NCI-H345 (cell line): ENCODE results near the gene SF3B3.
A peak's percentile ranks its signal among the peaks of the same experiment; 100 is the strongest.

Experiments
- DNase-seq: peaks from one replicate; lab custom pipeline; 2025; lab: John Stamatoyannopoulos, UW

SF3B3 gene

GRCh38 chr16:70523743-70524398 lies at the start of gene SF3B3:
Gene SF3B3, plus strand, starts transcription at chr16:70523816. Its CDS starts 2,841 bp downstream, at chr16:70526657.
- DNase-seq = peak; percentile 71

GRCh38 chr16:70474320-70475053 lies 49.1 kb upstream of the SF3B3 start:
- DNase-seq = no peak

GRCh38 chr16:70475054-70475871 lies 48.4 kb upstream of the SF3B3 start:
- no peak for DNase-seq

- no peak for DNase-seq
Observed at GRCh38 chr16:70476272-70477020, 47.2 kb upstream of the SF3B3 start.

- no peak for DNase-seq
Observed at GRCh38 chr16:70478169-70478568, 45.4 kb upstream of the SF3B3 start.

GRCh38 chr16:70478912-70479341 lies 44.7 kb upstream of the SF3B3 start:
- no peak for DNase-seq

- no peak for DNase-seq
Observed at GRCh38 chr16:70480127-70481105, 43.2 kb upstream of the SF3B3 start.

- no peak for DNase-seq
Observed at GRCh38 chr16:70481929-70482536, 41.6 kb upstream of the SF3B3 start.

GRCh38 chr16:70482624-70483023 lies 41.0 kb upstream of the SF3B3 start:
- DNase-seq = no peak

GRCh38 chr16:70483426-70483825 lies 40.2 kb upstream of the SF3B3 start:
- no peak for DNase-seq

GRCh38 chr16:70484867-70485266 lies 38.7 kb upstream of the SF3B3 start:
- DNase-seq = no peak

- DNase-seq = no peak
Observed at GRCh38 chr16:70490261-70490660, 33.4 kb upstream of the SF3B3 start.

- no peak for DNase-seq
Observed at GRCh38 chr16:70493802-70494201, 29.8 kb upstream of the SF3B3 start.

GRCh38 chr16:70494202-70494770 lies 29.3 kb upstream of the SF3B3 start:
- DNase-seq = no peak

GRCh38 chr16:70494777-70495176 lies 28.8 kb upstream of the SF3B3 start:
- no peak for DNase-seq

GRCh38 chr16:70495425-70496182 lies 28.0 kb upstream of the SF3B3 start:
- DNase-seq = no peak

- DNase-seq = no peak
Observed at GRCh38 chr16:70496513-70496912, 27.1 kb upstream of the SF3B3 start.

GRCh38 chr16:70508752-70509151 lies 14.9 kb upstream of the SF3B3 start:
- no peak for DNase-seq

- no peak for DNase-seq
Observed at GRCh38 chr16:70510216-70510615, 13.4 kb upstream of the SF3B3 start.
